GM21423 (cell line): ENCODE measurements around the gene C10orf120.

Experiments
- ATAC-seq: cut with Tn5 transposase; IDR thresholded peaks from one replicate; pipeline ENCODE4 v1.9.1; 2021; ENCODE audit warnings: mild to moderate bottlenecking, moderate library complexity; ENCODE audit not compliant: unreplicated experiment

Gene C10orf120

GRCh38 chr10:122699796-122700455, at the start of gene C10orf120:
TSS of gene C10orf120 (minus strand) at chr10:122699846. CDS start at chr10:122699790, 56 bp downstream.
- ATAC-seq, result no peak

GRCh38 chr10:122748496-122748895, 48.9 kb upstream of the C10orf120 start:
- no peak for ATAC-seq

GRCh38 chr10:122746408-122746807, 46.8 kb upstream of the C10orf120 start:
- no peak for ATAC-seq

GRCh38 chr10:122744257-122744656, 44.6 kb upstream of the C10orf120 start:
- ATAC-seq, result no peak

GRCh38 chr10:122740640-122741039, 41.0 kb upstream of the C10orf120 start:
- ATAC-seq, result no peak

- no peak for ATAC-seq
Observed at GRCh38 chr10:122738031-122738430, 38.4 kb upstream of the C10orf120 start.

- no peak for ATAC-seq
Observed at GRCh38 chr10:122733931-122734665, 34.5 kb upstream of the C10orf120 start.

GRCh38 chr10:122733443-122733842, 33.8 kb upstream of the C10orf120 start:
- ATAC-seq, result no peak

GRCh38 chr10:122730238-122730637, 30.6 kb upstream of the C10orf120 start:
- no peak for ATAC-seq

GRCh38 chr10:122729126-122729525, 29.5 kb upstream of the C10orf120 start:
- no peak for ATAC-seq

- no peak for ATAC-seq
Observed at GRCh38 chr10:122727426-122727825, 27.8 kb upstream of the C10orf120 start.

- ATAC-seq, result no peak
Observed at GRCh38 chr10:122725768-122726167, 26.1 kb upstream of the C10orf120 start.

GRCh38 chr10:122725006-122725405, 25.4 kb upstream of the C10orf120 start:
- ATAC-seq, result no peak

- no peak for ATAC-seq
Observed at GRCh38 chr10:122721111-122721510, 21.5 kb upstream of the C10orf120 start.

GRCh38 chr10:122716025-122716424, 16.4 kb upstream of the C10orf120 start:
- no peak for ATAC-seq

GRCh38 chr10:122715576-122715975, 15.9 kb upstream of the C10orf120 start:
- ATAC-seq, result no peak

GRCh38 chr10:122713091-122713885, 13.6 kb upstream of the C10orf120 start:
- no peak for ATAC-seq

GRCh38 chr10:122710576-122710975, 10.9 kb upstream of the C10orf120 start:
- no peak for ATAC-seq

GRCh38 chr10:122709971-122710370, 10.3 kb upstream of the C10orf120 start:
- ATAC-seq, result no peak

GRCh38 chr10:122707535-122707934, 7.9 kb upstream of the C10orf120 start:
- ATAC-seq, result no peak

GRCh38 chr10:122706947-122707346, 7.3 kb upstream of the C10orf120 start:
- no peak for ATAC-seq

- ATAC-seq, result no peak
Observed at GRCh38 chr10:122706467-122706866, 6.8 kb upstream of the C10orf120 start.
